Measurements from ENCODE around the gene C11orf21.

DNA sequence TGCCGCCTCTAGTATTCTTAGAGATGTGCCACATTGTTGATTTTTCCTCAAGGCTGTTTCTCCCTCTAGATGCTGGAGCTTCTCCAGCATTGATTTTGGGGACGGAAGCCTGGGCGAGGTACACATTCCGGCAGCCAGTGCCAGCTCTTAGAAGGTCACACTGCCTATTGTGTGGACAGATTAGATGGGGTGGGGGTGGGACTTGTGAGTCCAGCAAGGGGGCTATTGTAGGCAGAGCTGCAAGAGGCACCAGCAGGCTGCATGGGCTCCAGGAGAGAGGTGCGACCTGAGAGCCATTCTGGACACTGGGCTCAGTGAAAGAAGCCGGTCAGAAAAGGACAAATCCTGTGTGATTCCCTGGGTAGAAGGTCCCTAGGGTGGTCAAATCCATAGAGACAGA lies 12.4 kb downstream of the C11orf21 start:
- TF ChIP-seq POLR2A (IDR thresholded peaks at IDR 0.05), result no peak
- TF ChIP-seq, protein P1, sequence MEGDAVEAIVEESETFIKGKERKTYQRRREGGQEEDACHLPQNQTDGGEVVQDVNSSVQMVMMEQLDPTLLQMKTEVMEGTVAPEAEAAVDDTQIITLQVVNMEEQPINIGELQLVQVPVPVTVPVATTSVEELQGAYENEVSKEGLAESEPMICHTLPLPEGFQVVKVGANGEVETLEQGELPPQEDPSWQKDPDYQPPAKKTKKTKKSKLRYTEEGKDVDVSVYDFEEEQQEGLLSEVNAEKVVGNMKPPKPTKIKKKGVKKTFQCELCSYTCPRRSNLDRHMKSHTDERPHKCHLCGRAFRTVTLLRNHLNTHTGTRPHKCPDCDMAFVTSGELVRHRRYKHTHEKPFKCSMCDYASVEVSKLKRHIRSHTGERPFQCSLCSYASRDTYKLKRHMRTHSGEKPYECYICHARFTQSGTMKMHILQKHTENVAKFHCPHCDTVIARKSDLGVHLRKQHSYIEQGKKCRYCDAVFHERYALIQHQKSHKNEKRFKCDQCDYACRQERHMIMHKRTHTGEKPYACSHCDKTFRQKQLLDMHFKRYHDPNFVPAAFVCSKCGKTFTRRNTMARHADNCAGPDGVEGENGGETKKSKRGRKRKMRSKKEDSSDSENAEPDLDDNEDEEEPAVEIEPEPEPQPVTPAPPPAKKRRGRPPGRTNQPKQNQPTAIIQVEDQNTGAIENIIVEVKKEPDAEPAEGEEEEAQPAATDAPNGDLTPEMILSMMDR (IDR thresholded peaks at IDR 0.05), result no peak
